Measurements from ENCODE around the gene KRT24. TPM values are rescaled to one million over a fixed set of nuclear protein-coding genes. Genes with fewer than 3 reads are reported as not detected.

KRT24 gene
- total RNA-seq, 1 experiment from 2014 or later = not detected

DNA sequence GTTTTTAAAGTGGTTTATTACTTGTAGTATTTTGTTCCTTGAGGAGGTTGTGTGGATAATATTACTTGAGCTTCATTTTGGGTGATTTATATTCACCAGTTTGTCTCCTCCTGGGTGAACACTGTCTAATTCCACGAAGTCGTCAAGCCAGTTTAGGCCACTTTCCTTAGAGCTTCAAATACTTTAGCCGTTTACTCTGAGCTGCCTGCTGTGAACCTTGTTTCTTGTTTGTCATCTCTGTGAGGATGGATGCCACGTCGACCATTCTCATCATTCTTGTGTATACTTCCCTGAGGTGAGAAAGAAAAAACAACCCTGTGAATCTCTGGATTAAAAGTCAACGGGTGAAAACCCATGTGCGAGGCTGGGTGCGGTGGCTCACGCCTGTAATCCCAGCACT is 9.0 kb downstream of the KRT24 start:
- DNase-seq (ENCODE audit: low read depth) = no peak

DNA sequence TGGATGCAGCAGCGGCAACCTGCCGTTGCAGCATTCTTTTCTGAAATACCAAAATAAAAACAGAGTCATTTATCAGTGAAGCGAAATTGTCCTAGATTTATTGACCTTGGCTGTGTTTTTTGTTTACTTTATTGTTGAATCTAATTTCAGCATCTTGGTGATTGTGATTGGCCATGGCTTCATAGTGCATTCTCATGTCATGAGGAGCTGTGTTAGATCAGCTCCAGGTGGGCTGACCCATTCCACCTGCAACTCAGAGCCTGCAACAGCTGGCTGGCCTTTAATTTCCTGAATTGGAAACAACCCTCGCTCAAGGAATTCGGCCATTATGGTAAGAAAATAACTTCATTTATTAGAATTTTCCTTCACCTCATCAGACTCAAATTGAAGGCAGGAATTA is 16.4 kb downstream of the KRT24 start:
- no peak for DNase-seq (ENCODE audit: low read depth)

DNA sequence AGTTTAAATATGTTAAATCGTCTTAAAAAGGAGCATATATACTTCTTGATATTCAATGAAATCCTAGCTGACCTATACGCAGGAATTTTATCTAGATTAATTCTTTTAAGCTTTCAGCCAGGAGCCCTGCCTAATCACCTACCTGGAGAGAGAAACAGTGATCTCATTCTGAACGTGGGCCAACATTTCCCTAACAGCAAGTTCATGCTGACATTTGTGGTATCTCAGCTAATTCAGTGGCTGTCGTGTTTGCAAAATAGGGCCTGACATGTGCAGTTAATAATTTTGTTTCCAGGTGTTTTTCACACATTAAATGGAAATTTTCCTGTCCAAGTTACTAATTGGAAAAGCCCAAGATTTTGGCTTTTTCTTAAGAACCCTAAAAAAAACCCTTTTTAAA is 17.4 kb downstream of the KRT24 start:
- no peak for DNase-seq (ENCODE audit: low read depth)

DNA sequence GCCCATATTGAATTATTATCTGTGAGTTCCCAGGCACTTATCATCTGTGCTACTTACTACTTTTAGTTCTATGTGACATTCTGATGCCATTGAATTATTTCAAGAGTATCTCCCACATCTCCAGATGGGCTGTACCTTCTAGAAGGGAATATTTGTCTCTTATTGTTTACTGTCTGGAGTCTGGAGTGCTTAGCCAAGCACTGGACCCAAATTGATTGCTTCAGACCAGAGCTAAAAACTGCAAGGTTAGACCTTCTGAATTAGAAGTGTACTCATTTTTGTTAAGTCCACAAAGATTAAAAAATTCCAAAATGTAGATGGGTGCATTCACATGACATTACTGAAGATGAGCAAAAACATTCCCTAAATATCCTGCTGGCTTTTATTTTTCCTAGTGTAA is 22.6 kb downstream of the KRT24 start:
- DNase-seq (ENCODE audit: low read depth) = no peak

DNA sequence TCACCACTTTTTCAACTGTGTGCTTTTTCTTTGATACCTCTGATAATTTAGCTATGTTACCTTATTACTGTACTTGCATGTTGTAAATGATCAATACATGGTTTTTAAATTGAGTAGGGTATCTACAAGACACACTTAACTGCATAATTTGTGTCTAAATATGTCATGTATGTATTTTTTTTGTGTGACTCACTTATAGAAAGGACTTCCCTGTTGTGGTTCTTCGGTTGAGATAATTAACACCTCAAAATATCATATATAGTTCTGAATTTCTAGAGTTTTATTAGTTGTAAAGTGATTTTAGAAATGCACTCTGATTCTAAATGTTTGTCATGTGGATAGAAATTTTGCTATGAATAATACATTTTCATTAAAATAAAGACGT is 24.0 kb downstream of the KRT24 start:
- DNase-seq (ENCODE audit: low read depth) = no peak

DNA sequence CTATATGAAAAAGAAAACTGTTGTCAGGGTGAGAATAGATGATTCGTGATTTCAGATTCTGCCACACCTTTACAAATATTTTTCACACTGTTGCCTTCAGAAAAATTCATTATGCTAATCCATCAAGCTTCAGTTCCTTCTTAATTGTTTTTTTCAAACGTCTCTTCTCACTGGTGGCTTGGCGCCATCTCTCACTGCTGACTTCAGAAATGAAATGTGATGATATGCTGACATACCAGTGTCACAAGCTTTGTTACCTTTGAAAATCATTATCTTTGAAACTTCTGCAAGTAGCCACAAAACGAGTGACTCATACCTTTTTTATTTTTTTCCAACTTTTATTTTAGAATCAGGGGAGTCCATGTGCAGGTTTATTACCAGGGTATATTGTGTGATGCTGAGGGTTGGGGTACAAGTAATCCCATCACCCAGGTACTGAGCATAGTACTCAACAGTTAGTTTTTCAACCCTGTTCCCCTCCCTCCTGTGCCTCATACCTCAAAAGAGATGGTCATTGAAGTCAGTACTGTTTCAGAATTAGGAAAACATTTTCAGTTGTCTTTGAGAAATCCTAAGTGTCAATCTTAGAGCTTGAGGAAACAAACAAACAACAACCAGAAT is 24.5 kb downstream of the KRT24 start:
- no peak for DNase-seq (ENCODE audit: low read depth)

DNA sequence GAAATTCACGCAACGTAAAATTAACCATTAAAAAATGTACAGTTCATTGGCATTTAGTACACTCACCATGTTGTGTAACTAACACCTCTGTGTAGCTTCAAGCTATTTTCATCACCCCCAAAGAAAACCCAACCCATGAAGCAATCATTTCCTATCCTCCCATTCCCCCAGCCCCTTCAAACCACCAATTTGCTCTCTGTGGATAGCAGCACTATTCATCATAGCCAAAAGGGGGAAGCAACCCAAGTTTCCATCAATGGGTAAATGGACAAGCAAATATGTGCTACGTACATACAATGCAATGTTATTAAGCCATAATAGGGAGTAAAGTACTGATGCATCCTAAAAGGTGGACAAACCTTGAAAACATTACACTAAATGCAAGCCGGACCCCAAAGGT is 27.6 kb downstream of the KRT24 start:
- no peak for DNase-seq (ENCODE audit: low read depth)

DNA sequence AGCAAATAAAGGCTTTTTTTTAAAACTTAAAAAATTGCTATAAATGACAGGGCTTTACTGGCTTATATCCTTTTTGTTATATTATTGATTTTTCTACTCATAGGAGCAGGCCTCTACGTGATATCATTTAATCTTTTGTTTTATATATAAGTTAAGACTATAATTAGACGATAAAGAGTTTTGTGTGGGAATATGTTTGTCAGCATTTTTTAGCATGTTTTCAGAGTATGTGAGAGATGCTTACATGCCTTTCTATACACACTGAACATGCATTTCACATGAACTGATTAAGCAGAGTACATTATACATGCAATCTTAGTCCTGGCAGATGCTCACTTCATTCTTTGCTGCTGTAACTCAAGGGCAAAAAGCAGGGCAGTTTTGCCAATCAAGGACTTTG is 30.9 kb downstream of the KRT24 start:
- no peak for DNase-seq (ENCODE audit: low read depth)

DNA sequence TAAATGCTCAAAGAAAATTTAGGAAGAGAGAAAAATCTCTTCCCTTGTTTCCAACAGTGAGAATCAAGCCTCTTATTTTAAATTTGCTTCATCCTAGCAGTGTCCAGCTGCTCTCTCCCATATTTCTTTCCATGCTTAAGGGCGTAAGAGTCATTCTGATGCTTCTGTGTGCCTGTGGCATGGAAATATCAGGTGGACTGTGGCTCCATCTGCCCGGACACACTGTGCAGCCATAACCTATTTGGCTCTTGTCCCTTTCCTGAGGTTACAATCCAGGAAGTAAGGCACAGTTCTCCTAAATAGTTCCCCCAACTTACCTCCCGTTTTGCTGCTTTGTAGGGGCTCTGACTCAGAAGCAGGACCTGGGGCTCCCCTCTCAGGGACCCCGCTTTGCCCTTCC is 32.3 kb downstream of the KRT24 start:
- no peak for DNase-seq (ENCODE audit: low read depth)

DNA sequence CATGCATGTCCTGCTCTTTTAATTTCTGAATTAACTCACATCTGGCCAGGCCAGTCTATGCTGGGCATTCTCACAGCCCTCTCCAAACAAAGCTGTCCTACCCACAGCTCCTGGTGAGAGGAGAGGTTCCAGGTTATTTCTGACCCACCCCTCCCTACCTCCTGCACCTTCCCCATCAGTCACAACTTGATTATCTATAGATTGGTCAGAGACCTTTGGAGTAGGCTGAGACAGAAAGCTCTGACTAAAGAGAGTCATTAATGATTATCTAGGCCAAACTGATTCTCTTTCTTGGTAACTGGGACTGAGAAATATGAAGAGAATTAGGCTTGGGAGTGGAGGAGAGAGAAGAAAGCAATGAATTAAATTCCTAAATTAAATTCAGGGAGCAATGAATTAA is 37.2 kb downstream of the KRT24 start:
- DNase-seq (ENCODE audit: low read depth) = no peak

DNA sequence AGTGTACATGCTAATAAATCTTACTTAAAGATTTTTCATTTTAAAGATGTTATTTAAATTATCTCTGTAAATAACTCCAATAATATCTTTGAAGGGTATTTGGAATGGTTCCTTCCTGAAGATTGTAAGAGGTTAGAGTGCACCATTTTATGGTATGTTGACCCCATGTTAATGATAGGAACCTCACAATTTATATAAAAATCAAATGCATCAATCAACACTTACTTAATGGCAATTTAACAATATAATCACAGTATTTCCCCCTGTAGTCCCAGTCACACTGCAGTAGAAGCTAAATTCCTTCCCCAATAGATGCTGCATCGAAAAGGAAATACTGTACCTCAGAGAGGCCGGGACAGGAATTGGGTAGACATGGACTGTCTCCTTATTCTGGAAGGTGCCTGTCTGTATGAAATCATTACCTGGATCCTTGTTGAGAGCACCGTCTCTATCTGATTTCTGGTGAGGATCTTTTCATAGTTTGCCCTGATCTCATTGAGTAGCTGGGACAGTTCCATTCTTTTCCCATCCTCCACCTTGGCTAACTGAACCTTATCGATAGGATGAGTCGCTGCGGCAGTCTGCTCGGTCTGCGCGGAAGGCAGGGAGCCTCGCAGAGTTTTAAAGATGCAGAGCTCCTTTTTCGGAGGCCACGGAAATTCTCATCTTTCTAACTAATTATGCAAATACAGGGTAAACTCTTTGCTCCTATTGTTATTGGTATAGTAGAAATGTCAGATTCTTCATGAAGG is 38.8 kb downstream of the KRT24 start, which contains the start of gene KRT222:
TSS of gene KRT222 (minus strand) at position 596 of the 752 bp plus-strand sequence. CDS start at position 518, 78 bp downstream.
- DNase-seq (ENCODE audit: low read depth) = no peak

DNA sequence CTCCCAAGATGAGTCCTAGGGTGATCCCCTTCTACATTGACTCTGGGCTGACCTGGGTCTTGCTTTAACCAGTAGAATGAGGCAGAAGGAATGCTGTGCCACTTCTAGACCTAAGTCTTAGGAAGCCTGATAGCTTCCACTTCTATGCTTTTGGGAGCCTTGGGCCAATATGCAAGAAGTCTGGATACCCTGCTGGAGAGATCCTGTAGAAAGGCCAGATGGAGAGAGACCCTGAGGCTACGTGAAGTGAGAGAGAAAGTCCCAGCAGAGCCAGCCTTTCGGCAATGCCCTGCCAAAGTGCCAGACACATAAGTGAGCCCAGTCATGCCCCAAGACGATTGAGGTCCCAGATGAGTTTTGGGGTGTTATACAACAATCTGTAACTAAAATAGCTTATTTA is 40.3 kb downstream of the KRT24 start:
- DNase-seq (ENCODE audit: low read depth) = no peak

DNA sequence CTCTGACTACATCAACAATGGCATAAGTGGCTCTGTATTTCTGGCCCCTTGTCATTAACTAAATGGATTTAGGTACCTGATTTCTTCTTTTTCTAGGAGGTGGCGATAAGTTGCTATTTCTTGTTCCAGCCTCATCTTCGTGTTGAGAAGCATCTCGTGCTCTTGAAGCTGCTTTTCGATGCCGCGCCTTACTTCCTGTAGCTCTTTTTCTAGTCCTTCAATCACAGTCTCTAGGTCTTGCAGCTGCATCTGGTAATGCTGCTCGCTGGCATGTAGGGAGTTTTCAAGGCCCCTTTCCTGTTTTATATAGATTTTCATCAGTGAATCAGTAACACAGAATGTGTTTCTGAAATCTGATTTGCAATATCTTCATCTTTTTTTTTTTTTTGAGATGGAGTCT is 43.6 kb downstream of the KRT24 start:
- DNase-seq (ENCODE audit: low read depth) = no peak

DNA sequence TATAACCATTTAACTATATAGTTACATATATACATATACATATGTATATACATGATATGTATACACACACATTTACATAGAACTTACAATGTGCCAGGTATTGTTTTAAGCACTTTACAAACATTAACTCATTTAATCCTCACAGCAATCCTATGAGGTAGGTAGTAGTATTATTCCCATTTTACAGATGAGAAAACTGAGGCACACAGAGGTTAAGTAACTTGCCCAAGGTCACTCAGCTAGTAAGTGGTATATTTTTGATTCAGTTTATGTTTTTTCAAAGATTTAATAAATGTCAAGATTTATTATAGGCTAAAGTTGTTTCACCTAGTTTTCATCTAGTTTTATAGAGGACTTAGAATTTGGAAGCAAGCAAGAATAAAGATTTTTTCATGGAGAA is 45.2 kb downstream of the KRT24 start:
- DNase-seq (ENCODE audit: low read depth) = no peak

DNA sequence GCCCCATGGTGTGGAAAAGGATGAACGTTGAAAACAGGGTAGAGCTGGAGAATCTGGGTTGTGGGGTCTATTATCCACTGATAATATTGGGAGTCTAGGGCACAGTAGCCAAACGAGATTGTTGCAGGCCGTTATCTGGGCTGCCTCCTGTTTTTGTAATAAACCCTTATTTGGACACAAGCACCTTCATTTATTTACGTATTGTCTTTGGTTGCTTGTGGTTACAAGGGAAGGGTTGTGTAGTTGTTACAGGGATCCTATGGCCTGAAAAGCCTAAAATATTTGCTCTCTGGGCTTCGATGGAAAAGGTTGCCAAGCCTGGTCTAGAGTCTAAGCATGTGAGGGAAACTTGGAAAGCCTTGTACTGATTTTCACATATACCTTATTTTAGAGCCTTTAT is 51.6 kb downstream of the KRT24 start:
- no peak for DNase-seq (ENCODE audit: low read depth)

DNA sequence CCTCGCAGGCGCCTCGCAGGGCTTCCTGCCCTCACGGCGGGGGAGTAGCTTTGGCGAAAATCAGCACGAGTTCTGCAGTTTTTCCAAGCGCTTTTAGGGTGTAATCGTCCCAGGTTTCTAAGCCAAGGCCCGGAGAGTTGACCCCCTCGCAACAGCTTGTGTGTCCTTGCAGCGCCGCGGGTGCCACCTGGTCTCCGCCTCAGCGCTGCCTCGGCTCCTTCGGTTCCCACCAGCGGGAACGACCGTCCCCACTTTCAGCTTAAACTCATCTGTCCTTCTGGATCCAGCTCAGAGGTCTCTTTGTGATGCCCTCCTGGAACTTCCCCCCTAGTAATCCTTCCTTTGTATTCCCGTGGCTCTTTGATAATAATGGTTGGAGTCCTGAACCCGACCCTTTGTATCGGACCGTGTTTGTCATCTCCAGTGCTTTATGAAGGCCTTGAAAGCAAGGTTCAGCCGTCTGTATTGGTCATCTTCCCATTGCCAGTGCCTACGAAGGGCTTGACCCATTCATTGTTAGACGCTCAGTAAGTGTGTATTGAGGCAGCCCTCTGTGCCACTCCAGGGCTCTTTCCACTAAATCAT is 55.1 kb downstream of the KRT24 start:
- peak; percentile 17 for DNase-seq (ENCODE audit: low read depth)

Other genes with a start within 250 kb of the KRT24 start
- 0.10 TPM in 1 of 2 replicates, not detected in the other for gene TNS4, start 202.1 kb downstream of the KRT24 start, total RNA-seq (2014; rRNA removed; shearing (Covaris generic))
- gene CCR7, start 138.3 kb downstream of the KRT24 start, total RNA-seq (2014; rRNA removed; shearing (Covaris generic)) = not detected in 2 replicates
- 60.9 and 95.0 TPM in 2 replicates for gene SMARCE1, start 55.9 kb downstream of the KRT24 start, total RNA-seq (2014; rRNA removed; shearing (Covaris generic))
- gene KRT222, start 38.6 kb downstream of the KRT24 start, total RNA-seq (2014; rRNA removed; shearing (Covaris generic)) = 0.07 TPM in 1 of 2 replicates, not detected in the other
- not detected in 2 replicates for gene KRT25, start 51.6 kb upstream of the KRT24 start, total RNA-seq (2014; rRNA removed; shearing (Covaris generic))
- gene KRT26, start 68.4 kb upstream of the KRT24 start, total RNA-seq (2014; rRNA removed; shearing (Covaris generic)) = not detected in 2 replicates
- not detected in 2 replicates for gene KRT27, start 78.8 kb upstream of the KRT24 start, total RNA-seq (2014; rRNA removed; shearing (Covaris generic))
- not detected in 2 replicates for gene KRT28, start 96.2 kb upstream of the KRT24 start, total RNA-seq (2014; rRNA removed; shearing (Covaris generic))
- 42.0 and 66.9 TPM in 2 replicates for gene KRT10, start 118.9 kb upstream of the KRT24 start, total RNA-seq (2014; rRNA removed; shearing (Covaris generic))
- not detected in 2 replicates for gene KRT12, start 163.5 kb upstream of the KRT24 start, total RNA-seq (2014; rRNA removed; shearing (Covaris generic))
- 0.17 TPM in 1 of 2 replicates, not detected in the other for gene KRT20, start 181.5 kb upstream of the KRT24 start, total RNA-seq (2014; rRNA removed; shearing (Covaris generic))
- gene KRT23, start 233.9 kb upstream of the KRT24 start, total RNA-seq (2014; rRNA removed; shearing (Covaris generic)) = not detected in 2 replicates